HepG2 (cell line): ENCODE data around the gene RIMS3. TPM values are rescaled to one million over a fixed set of nuclear protein-coding genes. Genes with fewer than 3 reads are reported as not detected.

Experiments used
- DNMT1 ChIP-seq: sonication (generic); formaldehyde crosslinking; IDR thresholded peaks from 2 replicates; pipeline ENCODE4 v1.5.1; 2020; ENCODE audit warnings: mild to moderate bottlenecking, missing genetic modification reagents
- FOXK1 ChIP-seq: sonication (generic); formaldehyde crosslinking; IDR thresholded peaks from 2 replicates; pipeline ENCODE4 v1.4.0; 2020; ENCODE audit warnings: low read depth, missing genetic modification reagents, borderline replicate concordance
- IKZF1 ChIP-seq: fragments of 450-650 bp; IDR thresholded peaks from 2 replicates; pipeline ENCODE4 v1.7.1; 2016
- NFATC3 ChIP-seq: sonication (generic); formaldehyde crosslinking; IDR thresholded peaks from 2 replicates; pipeline ENCODE4 v1.5.1; 2020; ENCODE audit warnings: mild to moderate bottlenecking, missing genetic modification reagents
- ONECUT2 ChIP-seq: sonication (generic); formaldehyde crosslinking; IDR thresholded peaks from 2 replicates; pipeline ENCODE4 v1.4.0; 2020; ENCODE audit warnings: missing genetic modification reagents
- POLR2AphosphoS5 ChIP-seq: IDR thresholded peaks from 2 replicates; pipeline ENCODE4 v1.6.1; 2012; ENCODE audit warnings: low read depth, low read length
- SRSF1 ChIP-seq: fragments of 200-400 bp; formaldehyde crosslinking; optimal IDR thresholded peaks from 2 replicates; pipeline ENCODE3; 2017; ENCODE audit warnings: mild to moderate bottlenecking, low read depth, low read length, moderate library complexity
- ZBTB2 ChIP-seq: sonication (generic); formaldehyde crosslinking; IDR thresholded peaks from 2 replicates; pipeline ENCODE4 v1.8.0; 2022; ENCODE audit warnings: low read depth, missing genetic modification reagents
- ZBTB38 ChIP-seq: sonication (generic); formaldehyde crosslinking; IDR thresholded peaks from 2 replicates; pipeline ENCODE4 v1.5.1; 2020; ENCODE audit warnings: mild to moderate bottlenecking, missing genetic modification reagents
- ZNF18 ChIP-seq: sonication (generic); formaldehyde crosslinking; IDR thresholded peaks from 2 replicates; pipeline ENCODE4 v1.8.0; 2022; ENCODE audit warnings: mild to moderate bottlenecking, missing genetic modification reagents; ENCODE audit not compliant: insufficient replicate concordance
- ZNF256 ChIP-seq: sonication (generic); formaldehyde crosslinking; conservative IDR thresholded peaks from 2 replicates; pipeline ENCODE4 v1.4.0; 2020; ENCODE audit warnings: missing genetic modification reagents
- ZNF503 ChIP-seq: sonication (generic); formaldehyde crosslinking; IDR thresholded peaks from 2 replicates; pipeline ENCODE4 v1.4.0; 2020; ENCODE audit warnings: missing genetic modification reagents
- ZNF749 ChIP-seq: sonication (generic); formaldehyde crosslinking; IDR thresholded peaks from 2 replicates; pipeline ENCODE4 v1.8.0; 2022; ENCODE audit warnings: mild to moderate bottlenecking, missing genetic modification reagents, moderate library complexity, borderline replicate concordance
- ZNF841 ChIP-seq: sonication (generic); formaldehyde crosslinking; IDR thresholded peaks from 2 replicates; pipeline ENCODE4 v1.8.1; 2023; ENCODE audit warnings: missing genetic modification reagents, borderline replicate concordance
- ZNF878 ChIP-seq: sonication (generic); formaldehyde crosslinking; IDR thresholded peaks from 2 replicates; pipeline ENCODE4 v1.8.1; 2023; ENCODE audit warnings: mild to moderate bottlenecking, missing genetic modification reagents, moderate library complexity
- polyA plus RNA-seq, 8 experiments: library from polyadenylated mRNA; depleted of rRNA in 3 of 8; stranded (reverse) in 7 of 8; unstranded in 1 of 8; fragments of >200 nt; fragmentation: Illumina TruSeq in 4 of 8; extraction: Trizol in 4 of 8; gene quantifications; 2 replicates each; pipeline versions ENCODE4 v1.2.1 to v1.2.3, GENCODE V29; 2011 to 2016; ENCODE audit warnings: low read depth in 4 of 8, missing spikeins in 1 of 8, mixed read lengths in 1 of 8; ENCODE audit not compliant: insufficient read depth in 1 of 8
- total RNA-seq, 5 experiments: library from RNA; depleted of rRNA; stranded (reverse); fragments of >200 nt; fragmentation: Illumina TruSeq; extraction: Trizol; gene quantifications; 2 replicates each; pipeline ENCODE4 v1.2.3, GENCODE V29; 2016; ENCODE audit warnings: low read depth in 1 of 5
- TF ChIP-seq, protein P1 (sequence below): sonication (generic); formaldehyde crosslinking; IDR thresholded peaks from 2 replicates; pipeline ENCODE4 v1.4.0; 2020; ENCODE audit warnings: mild to moderate bottlenecking, missing genetic modification reagents, borderline replicate concordance
- TF ChIP-seq, protein P2 (sequence below): IDR thresholded peaks from 2 replicates; pipeline ENCODE4 v1.4.0; 2020; ENCODE audit warnings: mild to moderate bottlenecking, missing genetic modification reagents

RIMS3 gene
- total and polyA plus RNA-seq, 2 of the 13 experiments (the other 11 are each of a cell fraction or from before 2014, with no cell fraction given): 2.1 to 5.4 TPM

DNA sequence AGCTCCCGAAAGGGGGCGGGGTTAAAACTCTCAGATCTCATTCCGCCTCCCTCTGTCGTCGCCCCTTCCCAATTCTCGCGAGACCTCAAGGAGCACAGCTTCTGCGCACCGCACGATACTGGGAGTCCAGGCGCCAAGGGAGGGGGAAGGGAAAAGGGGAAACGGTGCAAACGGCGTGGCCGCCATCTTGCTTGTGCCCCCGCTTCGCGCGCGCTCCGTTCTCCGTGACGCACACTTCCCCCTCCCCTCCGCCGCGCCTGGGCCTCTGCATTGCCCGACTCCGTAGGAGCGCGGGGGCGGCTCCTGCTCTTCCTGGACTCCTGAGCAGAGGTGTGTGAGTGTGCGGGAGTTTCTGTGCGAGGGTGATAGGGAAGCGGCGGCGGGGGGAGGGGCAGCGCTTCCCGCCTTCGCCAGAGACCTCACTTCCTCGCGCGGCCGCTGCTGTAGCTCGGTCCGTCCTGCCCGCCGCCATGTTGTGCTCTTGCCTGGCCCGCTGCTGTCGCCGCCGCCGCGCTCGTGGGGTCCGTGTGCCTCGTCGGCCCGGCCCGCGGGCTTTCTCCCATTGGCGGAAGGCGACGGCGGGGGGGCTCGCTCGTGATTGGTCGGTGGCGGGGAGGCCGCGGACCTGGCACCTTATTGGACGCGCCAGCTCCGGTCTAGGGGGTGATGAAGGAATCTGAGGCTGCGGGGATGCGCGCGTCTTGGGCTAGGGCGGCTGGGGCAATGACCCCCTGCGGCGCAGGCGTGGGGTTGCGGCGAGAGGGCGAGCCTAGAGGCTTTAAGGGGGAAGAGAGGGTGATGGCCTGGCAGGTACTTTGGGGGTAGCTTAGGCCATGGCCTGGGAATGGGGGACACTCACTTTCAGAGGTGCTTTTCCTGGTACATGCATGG is 26.3 kb upstream of the RIMS3 start, which contains the start of gene NFYC (continued):
- TF ChIP-seq ZBTB2 (CRISPR knock-in tag): peak; percentile 93
- TF ChIP-seq ZNF878: no peak
- TF ChIP-seq FOXK1: 0 out of 2 replicates have a peak, but pooled peaks have one; percentile 26
- TF ChIP-seq ZNF18: peak; percentile 87
- peak; percentile 41; the same call in 1 of the 2 replicates for TF ChIP-seq ZNF503 (CRISPR knock-in tag)
- TF ChIP-seq, protein P1, sequence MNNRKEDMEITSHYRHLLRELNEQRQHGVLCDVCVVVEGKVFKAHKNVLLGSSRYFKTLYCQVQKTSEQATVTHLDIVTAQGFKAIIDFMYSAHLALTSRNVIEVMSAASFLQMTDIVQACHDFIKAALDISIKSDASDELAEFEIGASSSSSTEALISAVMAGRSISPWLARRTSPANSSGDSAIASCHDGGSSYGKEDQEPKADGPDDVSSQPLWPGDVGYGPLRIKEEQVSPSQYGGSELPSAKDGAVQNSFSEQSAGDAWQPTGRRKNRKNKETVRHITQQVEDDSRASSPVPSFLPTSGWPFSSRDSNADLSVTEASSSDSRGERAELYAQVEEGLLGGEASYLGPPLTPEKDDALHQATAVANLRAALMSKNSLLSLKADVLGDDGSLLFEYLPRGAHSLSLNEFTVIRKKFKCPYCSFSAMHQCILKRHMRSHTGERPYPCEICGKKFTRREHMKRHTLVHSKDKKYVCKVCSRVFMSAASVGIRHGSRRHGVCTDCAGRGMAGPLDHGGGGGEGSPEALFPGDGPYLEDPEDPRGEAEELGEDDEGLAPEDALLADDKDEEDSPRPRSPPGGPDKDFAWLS: 0 out of 2 replicates have a peak, but pooled peaks have one; percentile 28
- peak; percentile 83 for TF ChIP-seq POLR2AphosphoS5
- 0 out of 2 replicates have a peak, but pooled peaks have one; percentile 33 for TF ChIP-seq ZNF256 (CRISPR knock-in tag)
- no peak for TF ChIP-seq IKZF1
- no peak; the same call in 1 of the 2 replicates for TF ChIP-seq ZNF841 (CRISPR knock-in tag)
- peak; percentile 22; the same call in 1 of the 2 replicates for TF ChIP-seq NFATC3 (CRISPR knock-in tag)
- peak; percentile 98 for TF ChIP-seq ZNF749 (CRISPR knock-in tag)
- TF ChIP-seq DNMT1: peak; percentile 64
- peak; percentile 86 for TF ChIP-seq SRSF1
- TF ChIP-seq, protein P2, sequence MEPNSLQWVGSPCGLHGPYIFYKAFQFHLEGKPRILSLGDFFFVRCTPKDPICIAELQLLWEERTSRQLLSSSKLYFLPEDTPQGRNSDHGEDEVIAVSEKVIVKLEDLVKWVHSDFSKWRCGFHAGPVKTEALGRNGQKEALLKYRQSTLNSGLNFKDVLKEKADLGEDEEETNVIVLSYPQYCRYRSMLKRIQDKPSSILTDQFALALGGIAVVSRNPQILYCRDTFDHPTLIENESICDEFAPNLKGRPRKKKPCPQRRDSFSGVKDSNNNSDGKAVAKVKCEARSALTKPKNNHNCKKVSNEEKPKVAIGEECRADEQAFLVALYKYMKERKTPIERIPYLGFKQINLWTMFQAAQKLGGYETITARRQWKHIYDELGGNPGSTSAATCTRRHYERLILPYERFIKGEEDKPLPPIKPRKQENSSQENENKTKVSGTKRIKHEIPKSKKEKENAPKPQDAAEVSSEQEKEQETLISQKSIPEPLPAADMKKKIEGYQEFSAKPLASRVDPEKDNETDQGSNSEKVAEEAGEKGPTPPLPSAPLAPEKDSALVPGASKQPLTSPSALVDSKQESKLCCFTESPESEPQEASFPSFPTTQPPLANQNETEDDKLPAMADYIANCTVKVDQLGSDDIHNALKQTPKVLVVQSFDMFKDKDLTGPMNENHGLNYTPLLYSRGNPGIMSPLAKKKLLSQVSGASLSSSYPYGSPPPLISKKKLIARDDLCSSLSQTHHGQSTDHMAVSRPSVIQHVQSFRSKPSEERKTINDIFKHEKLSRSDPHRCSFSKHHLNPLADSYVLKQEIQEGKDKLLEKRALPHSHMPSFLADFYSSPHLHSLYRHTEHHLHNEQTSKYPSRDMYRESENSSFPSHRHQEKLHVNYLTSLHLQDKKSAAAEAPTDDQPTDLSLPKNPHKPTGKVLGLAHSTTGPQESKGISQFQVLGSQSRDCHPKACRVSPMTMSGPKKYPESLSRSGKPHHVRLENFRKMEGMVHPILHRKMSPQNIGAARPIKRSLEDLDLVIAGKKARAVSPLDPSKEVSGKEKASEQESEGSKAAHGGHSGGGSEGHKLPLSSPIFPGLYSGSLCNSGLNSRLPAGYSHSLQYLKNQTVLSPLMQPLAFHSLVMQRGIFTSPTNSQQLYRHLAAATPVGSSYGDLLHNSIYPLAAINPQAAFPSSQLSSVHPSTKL (CRISPR knock-in tag): peak; percentile 47; the same call in 1 of the 2 replicates
- no peak; the same call in 1 of the 2 replicates for TF ChIP-seq ONECUT2 (CRISPR knock-in tag)
- peak; percentile 61; the same call in 1 of the 2 replicates for TF ChIP-seq ZBTB38
